A549 (cell line): Measurements from ENCODE around the gene SPG11. TPM values are rescaled to one million over a fixed set of nuclear protein-coding genes. Genes with fewer than 3 reads are reported as not detected.
A peak's percentile ranks its signal among the peaks of the same experiment; 100 is the strongest.

Experiments
- ATAC-seq, 2 experiments: fragments of 200-7000 bp in 1 of 2; fragments of >200 bp in 1 of 2; cut with Nextera tagmentation in 1 of 2; cut with Tn5 transposase in 1 of 2; 3 replicates each; pipeline versions ENCODE4 v1.8.0 to v1.9.1; 2018 to 2020; ENCODE audit warnings: mild to moderate bottlenecking in 1 of 2, moderate library complexity in 1 of 2
- CTCF ChIA-PET: fragments of 300-600 bp; sonication (Branson Sonifier 250); formaldehyde crosslinking; extraction: SDS; loops from one replicate; lab custom pipeline; 2021; ENCODE audit warnings: antibody characterized with exemption, inconsistent platforms; lab: Yijun Ruan, JAX
- POLR2A ChIA-PET: fragments of 350-600 bp; formaldehyde crosslinking; extraction: SDS; loops from one replicate; lab custom pipeline; 2021; ENCODE audit warnings: antibody characterized with exemption, inconsistent platforms; lab: Yijun Ruan, JAX
- DNase-seq, 2 experiments: peaks; one replicate each; pipeline versions ENCODE4 v3.0.0 to v3.0.0-alpha.2; 2011 to 2016; ENCODE audit warnings: low read depth in 1 of 2, low spot score in 1 of 2
- FAIRE-seq: peaks from 2 replicates; lab custom pipeline; 2011; peaks lifted over from hg19 to GRCh38; lab: Jason Lieb, UNC
- H3K27ac ChIP-seq, 2 experiments: fragments of >200 bp; sonication (Bioruptor Twin); formaldehyde crosslinking; 3 replicates each; pipeline ENCODE4 v1.5.1; 2016 to 2017
- H3K4me1 ChIP-seq: fragments of >200 bp; sonication (Bioruptor Twin); formaldehyde crosslinking; 3 replicates; pipeline ENCODE4 v1.6.1; 2016
- H3K4me2 ChIP-seq: fragments of >200 bp; sonication (Bioruptor Twin); formaldehyde crosslinking; 3 replicates; pipeline ENCODE4 v1.6.1; 2016
- H3K4me3 ChIP-seq: fragments of >200 bp; sonication (Bioruptor Twin); formaldehyde crosslinking; 3 replicates; pipeline ENCODE4 v1.5.1; 2016
- H3K9me3 ChIP-seq: fragments of >200 bp; sonication (Bioruptor Twin); formaldehyde crosslinking; 3 replicates; pipeline ENCODE4 v1.6.1; 2016
- BHLHE40 ChIP-seq: IDR thresholded peaks from 2 replicates; pipeline ENCODE4 v1.6.1; 2012; ENCODE audit warnings: low read depth, low read length, inconsistent platforms
- CHD4 ChIP-seq: fragments of 200-600 bp; sonication (generic); IDR thresholded peaks from 2 replicates; pipeline ENCODE4 v1.6.1; 2016; ENCODE audit warnings: antibody characterized with exemption, mild to moderate bottlenecking, borderline replicate concordance
- ESRRA ChIP-seq: fragments of 150-350 bp; IDR thresholded peaks from 2 replicates; pipeline ENCODE4 v1.6.1; 2014; ENCODE audit warnings: mild to moderate bottlenecking, low read length, borderline replicate concordance
- HEYL ChIP-seq: fragments of 250-450 bp; sonication (Bioruptor Pico); IDR thresholded peaks from 2 replicates; pipeline ENCODE4 v1.8.0; 2021; ENCODE audit warnings: mild to moderate bottlenecking, moderate library complexity
- JUN ChIP-seq, 2 experiments: fragments of >200 bp; sonication (Bioruptor Twin); formaldehyde crosslinking; IDR thresholded peaks; 2 replicates in 1 of 2; 3 replicates in 1 of 2; pipeline ENCODE4 v1.6.1; 2016 to 2017
- MYC ChIP-seq: IDR thresholded peaks from 2 replicates; pipeline ENCODE4 v1.6.1; 2012; ENCODE audit warnings: mild to moderate bottlenecking, inconsistent platforms, low read length, improper control_type of control experiment, borderline replicate concordance
- PHF8 ChIP-seq: fragments of 200-600 bp; sonication (generic); IDR thresholded peaks from 2 replicates; pipeline ENCODE4 v1.6.1; 2016; ENCODE audit warnings: low read depth, mild to moderate bottlenecking, antibody characterized with exemption, moderate library complexity, borderline replicate concordance
- POLR2A ChIP-seq: IDR thresholded peaks from 2 replicates; pipeline ENCODE4 v1.6.1; 2012; ENCODE audit warnings: mild to moderate bottlenecking, low read length
- RAD21 ChIP-seq, 2 experiments: fragments of >200 bp in 1 of 2; sonication (Bioruptor Twin) in 1 of 2; formaldehyde crosslinking in 1 of 2; IDR thresholded peaks in 1 of 2; conservative IDR thresholded peaks in 1 of 2; 2 replicates in 1 of 2; 3 replicates in 1 of 2; pipeline ENCODE4 v1.6.1; 2012 to 2018; ENCODE audit warnings: inconsistent platforms in 1 of 2
- RFX5 ChIP-seq: fragments of 450-650 bp; IDR thresholded peaks from 2 replicates; pipeline ENCODE4 v1.7.1; 2014; ENCODE audit warnings: antibody characterized with exemption, mild to moderate bottlenecking, moderate library complexity
- ZC3H11A ChIP-seq: fragments of 450-650 bp; IDR thresholded peaks from 2 replicates; pipeline ENCODE4 v1.6.1; 2014; ENCODE audit warnings: antibody characterized with exemption, mild to moderate bottlenecking
- ZSCAN20 ChIP-seq: fragments of 250-450 bp; sonication (Bioruptor Pico); IDR thresholded peaks from 2 replicates; pipeline ENCODE4 v1.8.0; 2022; ENCODE audit warnings: mild to moderate bottlenecking, moderate library complexity
- WGBS: methylation state at CpG from one replicate; pipeline ENCODE4 v1.1.6; 2017; ENCODE audit errors: missing lambda C conversion rate; 5-methylcytosine and 5-hydroxymethylcytosine counted together
- polyA plus RNA-seq, 4 experiments: library from polyadenylated mRNA; depleted of rRNA in 3 of 4; stranded (reverse); fragments of >200 nt; fragmentation: RNase III in 1 of 4; extraction: RNeasy Plus Mini Kit Qiagen cat#74134 plus additional on column Dnase treatment in 1 of 4; gene quantifications; 2 replicates in 3 of 4; 3 replicates in 1 of 4; pipeline ENCODE4 v1.2.3, GENCODE V29; 2011 to 2017
- TF ChIP-seq, protein P1 (sequence below): fragments of >200 bp; sonication (Bioruptor Twin); formaldehyde crosslinking; IDR thresholded peaks from 3 replicates; pipeline ENCODE4 v1.5.1; 2016
- TF ChIP-seq, protein P2 (sequence below): fragments of >200 bp; sonication (Bioruptor Twin); formaldehyde crosslinking; IDR thresholded peaks from 2 replicates; pipeline ENCODE4 v1.6.1; 2016
- TF ChIP-seq, protein P3 (sequence below): IDR thresholded peaks from 2 replicates; pipeline ENCODE4 v1.6.1; 2012
- TF ChIP-seq, protein P4 (sequence below): IDR thresholded peaks from 2 replicates; pipeline ENCODE4 v1.6.1; 2012; ENCODE audit warnings: low read depth, borderline replicate concordance
- TF ChIP-seq, protein P5 (sequence below): fragments of >200 bp; sonication (Bioruptor Twin); formaldehyde crosslinking; IDR thresholded peaks from 3 replicates; pipeline ENCODE4 v1.6.1; 2016
- TF ChIP-seq, protein P6 (sequence below): fragments of 200-600 bp; sonication (generic); IDR thresholded peaks from 2 replicates; pipeline ENCODE4 v1.6.1; 2016; ENCODE audit warnings: antibody characterized with exemption, mild to moderate bottlenecking, moderate library complexity
- TF ChIP-seq, protein P7 (sequence below): fragments of 250-450 bp; sonication (Bioruptor Pico); IDR thresholded peaks from 2 replicates; pipeline ENCODE4 v1.5.0; 2021; ENCODE audit warnings: mild to moderate bottlenecking, moderate library complexity, borderline replicate concordance

SPG11 gene
- polyA plus RNA-seq, 2 of the 4 experiments (the other 2 are of a cell fraction), result 7.6 to 26.9 TPM

DNA sequence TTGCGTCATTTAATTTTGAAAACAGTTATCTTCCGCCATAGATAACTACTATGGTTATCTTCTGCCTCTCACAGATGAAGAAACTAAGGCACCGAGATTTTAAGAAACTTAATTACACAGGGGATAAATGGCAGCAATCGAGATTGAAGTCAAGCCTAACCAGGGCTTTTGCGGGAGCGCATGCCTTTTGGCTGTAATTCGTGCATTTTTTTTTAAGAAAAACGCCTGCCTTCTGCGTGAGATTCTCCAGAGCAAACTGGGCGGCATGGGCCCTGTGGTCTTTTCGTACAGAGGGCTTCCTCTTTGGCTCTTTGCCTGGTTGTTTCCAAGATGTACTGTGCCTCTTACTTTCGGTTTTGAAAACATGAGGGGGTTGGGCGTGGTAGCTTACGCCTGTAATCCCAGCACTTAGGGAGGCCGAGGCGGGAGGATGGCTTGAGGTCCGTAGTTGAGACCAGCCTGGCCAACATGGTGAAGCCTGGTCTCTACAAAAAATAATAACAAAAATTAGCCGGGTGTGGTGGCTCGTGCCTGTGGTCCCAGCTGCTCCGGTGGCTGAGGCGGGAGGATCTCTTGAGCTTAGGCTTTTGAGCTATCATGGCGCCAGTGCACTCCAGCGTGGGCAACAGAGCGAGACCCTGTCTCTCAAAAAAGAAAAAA is 49.0 kb upstream of the SPG11 start (continued):
- TF ChIP-seq, protein P1, sequence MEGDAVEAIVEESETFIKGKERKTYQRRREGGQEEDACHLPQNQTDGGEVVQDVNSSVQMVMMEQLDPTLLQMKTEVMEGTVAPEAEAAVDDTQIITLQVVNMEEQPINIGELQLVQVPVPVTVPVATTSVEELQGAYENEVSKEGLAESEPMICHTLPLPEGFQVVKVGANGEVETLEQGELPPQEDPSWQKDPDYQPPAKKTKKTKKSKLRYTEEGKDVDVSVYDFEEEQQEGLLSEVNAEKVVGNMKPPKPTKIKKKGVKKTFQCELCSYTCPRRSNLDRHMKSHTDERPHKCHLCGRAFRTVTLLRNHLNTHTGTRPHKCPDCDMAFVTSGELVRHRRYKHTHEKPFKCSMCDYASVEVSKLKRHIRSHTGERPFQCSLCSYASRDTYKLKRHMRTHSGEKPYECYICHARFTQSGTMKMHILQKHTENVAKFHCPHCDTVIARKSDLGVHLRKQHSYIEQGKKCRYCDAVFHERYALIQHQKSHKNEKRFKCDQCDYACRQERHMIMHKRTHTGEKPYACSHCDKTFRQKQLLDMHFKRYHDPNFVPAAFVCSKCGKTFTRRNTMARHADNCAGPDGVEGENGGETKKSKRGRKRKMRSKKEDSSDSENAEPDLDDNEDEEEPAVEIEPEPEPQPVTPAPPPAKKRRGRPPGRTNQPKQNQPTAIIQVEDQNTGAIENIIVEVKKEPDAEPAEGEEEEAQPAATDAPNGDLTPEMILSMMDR, result no peak
- TF ChIP-seq, protein P2, sequence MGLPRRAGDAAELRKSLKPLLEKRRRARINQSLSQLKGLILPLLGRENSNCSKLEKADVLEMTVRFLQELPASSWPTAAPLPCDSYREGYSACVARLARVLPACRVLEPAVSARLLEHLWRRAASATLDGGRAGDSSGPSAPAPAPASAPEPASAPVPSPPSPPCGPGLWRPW, result no peak
- TF ChIP-seq ZSCAN20 (CRISPR knock-in tag), result no peak

DNA sequence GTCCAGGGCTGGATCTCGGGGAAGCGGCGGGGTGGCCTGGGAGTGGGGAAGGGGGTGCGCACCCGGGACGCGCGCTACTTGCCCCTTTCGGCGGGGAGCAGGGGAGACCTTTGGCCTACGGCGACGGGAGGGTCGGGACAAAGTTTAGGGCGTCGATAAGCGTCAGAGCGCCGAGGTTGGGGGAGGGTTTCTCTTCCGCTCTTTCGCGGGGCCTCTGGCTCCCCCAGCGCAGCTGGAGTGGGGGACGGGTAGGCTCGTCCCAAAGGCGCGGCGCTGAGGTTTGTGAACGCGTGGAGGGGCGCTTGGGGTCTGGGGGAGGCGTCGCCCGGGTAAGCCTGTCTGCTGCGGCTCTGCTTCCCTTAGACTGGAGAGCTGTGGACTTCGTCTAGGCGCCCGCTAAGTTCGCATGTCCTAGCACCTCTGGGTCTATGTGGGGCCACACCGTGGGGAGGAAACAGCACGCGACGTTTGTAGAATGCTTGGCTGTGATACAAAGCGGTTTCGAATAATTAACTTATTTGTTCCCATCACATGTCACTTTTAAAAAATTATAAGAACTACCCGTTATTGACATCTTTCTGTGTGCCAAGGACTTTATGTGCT is 48.4 kb upstream of the SPG11 start:
- FAIRE-seq, result no peak
- POLR2A ChIA-PET, result interaction anchor here (0.8 to 4.9 kb wide), 5 partner anchors 16 to 126 kb away, joined by 3 to 81 read pairs (median 4); partner anchors contain the start of gene SPG11
- Histone ChIP-seq H3K9me3 (no peaks in the 10 kb centered on the region), H3K4me3 (peak overlapping the region; percentile 86), H3K27ac (peak overlapping the region; percentile 77 to 91), H3K4me2 (peak overlapping the region; percentile 75)
- peak in 1 of 2 experiments; percentile 31 for DNase-seq
- TF ChIP-seq, protein P3, sequence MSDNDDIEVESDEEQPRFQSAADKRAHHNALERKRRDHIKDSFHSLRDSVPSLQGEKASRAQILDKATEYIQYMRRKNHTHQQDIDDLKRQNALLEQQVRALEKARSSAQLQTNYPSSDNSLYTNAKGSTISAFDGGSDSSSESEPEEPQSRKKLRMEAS, result peak; percentile 42
- TF ChIP-seq ESRRA, result no peak
- TF ChIP-seq CHD4, result no peak
- no peak for TF ChIP-seq RAD21 (conservative IDR thresholded peaks at IDR 0.05 in 1 of 2, IDR thresholded peaks at IDR 0.05 in 1 of 2)
- no peak for TF ChIP-seq POLR2A
- TF ChIP-seq, protein P4, sequence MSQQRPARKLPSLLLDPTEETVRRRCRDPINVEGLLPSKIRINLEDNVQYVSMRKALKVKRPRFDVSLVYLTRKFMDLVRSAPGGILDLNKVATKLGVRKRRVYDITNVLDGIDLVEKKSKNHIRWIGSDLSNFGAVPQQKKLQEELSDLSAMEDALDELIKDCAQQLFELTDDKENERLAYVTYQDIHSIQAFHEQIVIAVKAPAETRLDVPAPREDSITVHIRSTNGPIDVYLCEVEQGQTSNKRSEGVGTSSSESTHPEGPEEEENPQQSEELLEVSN, result peak; percentile 57
- TF ChIP-seq, all 56 proteins: peak for 2
- CTCF ChIA-PET, result interaction anchor here (0.9 to 5.2 kb wide), 9 partner anchors 11 to 124 kb away, joined by 3 to 44 read pairs (median 6); partner anchors contain the start of genes SPG11 and TRIM69
- H3K4me1 ChIP-seq, result peaks cover 5% of the 10 kb centered on the region; the same call in 2 of the 3 replicates
- ATAC-seq, result peak; percentile 67 to 73
- under 1% methylated on average over 13 of the region's 46 CpGs for WGBS

DNA sequence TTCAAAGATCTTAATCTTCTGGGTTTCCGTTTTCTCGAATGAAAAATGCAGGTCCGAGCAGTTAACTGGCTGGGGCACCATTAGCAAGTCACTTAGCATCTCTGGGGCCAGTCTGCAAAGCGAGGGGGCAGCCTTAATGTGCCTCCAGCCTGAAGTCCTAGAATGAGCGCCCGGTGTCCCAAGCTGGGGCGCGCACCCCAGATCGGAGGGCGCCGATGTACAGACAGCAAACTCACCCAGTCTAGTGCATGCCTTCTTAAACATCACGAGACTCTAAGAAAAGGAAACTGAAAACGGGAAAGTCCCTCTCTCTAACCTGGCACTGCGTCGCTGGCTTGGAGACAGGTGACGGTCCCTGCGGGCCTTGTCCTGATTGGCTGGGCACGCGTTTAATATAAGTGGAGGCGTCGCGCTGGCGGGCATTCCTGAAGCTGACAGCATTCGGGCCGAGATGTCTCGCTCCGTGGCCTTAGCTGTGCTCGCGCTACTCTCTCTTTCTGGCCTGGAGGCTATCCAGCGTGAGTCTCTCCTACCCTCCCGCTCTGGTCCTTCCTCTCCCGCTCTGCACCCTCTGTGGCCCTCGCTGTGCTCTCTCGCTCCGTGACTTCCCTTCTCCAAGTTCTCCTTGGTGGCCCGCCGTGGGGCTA is 47.8 kb upstream of the SPG11 start, which contains the start of the genes B2M and PATL2:
TSS of gene B2M (plus strand) at position 422 of the 647 bp plus-strand sequence. CDS start at position 452, 30 bp downstream.
TSS of gene PATL2 (minus strand) at position 228 of the 647 bp plus-strand sequence. CDS start 34,833 bp downstream, outside the sequence.
- DNase-seq (peak; percentile 71 to 92), ATAC-seq (peak; percentile 93 to 96), FAIRE-seq (no peak)
- H3K4me3 ChIP-seq, result peak within 1 kb of the TSS; percentile 86
- ChIA-PET POLR2A (interaction anchor here (0.6 to 4.9 kb wide), 6 partner anchors 17 to 125 kb away, joined by 3 to 81 read pairs (median 4); partner anchors contain the start of gene SPG11), CTCF (interaction anchor here (0.7 to 5.2 kb wide), 12 partner anchors 9 to 123 kb away, joined by 3 to 44 read pairs (median 4); partner anchors contain the start of genes SPG11 and TRIM69)
- peak within 1 kb of the TSS; percentile 75 for H3K4me2 ChIP-seq
- TF ChIP-seq POLR2A (peak; percentile 99), MYC (no peak), PHF8 (peak; percentile 61; the same call in 1 of the 2 replicates), RFX5 (peak; percentile 100), BHLHE40 (0 out of 2 replicates have a peak, but pooled peaks have one; percentile 4), ZC3H11A (no peak), HEYL (CRISPR knock-in tag) (no peak), JUN (IDR thresholded peaks at IDR 0.05) (0 out of 5 replicates have a peak, but pooled peaks have one; percentile 25 to 52)
- TF ChIP-seq, protein P5, sequence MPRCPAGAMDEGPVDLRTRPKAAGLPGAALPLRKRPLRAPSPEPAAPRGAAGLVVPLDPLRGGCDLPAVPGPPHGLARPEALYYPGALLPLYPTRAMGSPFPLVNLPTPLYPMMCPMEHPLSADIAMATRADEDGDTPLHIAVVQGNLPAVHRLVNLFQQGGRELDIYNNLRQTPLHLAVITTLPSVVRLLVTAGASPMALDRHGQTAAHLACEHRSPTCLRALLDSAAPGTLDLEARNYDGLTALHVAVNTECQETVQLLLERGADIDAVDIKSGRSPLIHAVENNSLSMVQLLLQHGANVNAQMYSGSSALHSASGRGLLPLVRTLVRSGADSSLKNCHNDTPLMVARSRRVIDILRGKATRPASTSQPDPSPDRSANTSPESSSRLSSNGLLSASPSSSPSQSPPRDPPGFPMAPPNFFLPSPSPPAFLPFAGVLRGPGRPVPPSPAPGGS, result peak; percentile 88; the same call in 2 of the 3 replicates
- TF ChIP-seq, protein P6, sequence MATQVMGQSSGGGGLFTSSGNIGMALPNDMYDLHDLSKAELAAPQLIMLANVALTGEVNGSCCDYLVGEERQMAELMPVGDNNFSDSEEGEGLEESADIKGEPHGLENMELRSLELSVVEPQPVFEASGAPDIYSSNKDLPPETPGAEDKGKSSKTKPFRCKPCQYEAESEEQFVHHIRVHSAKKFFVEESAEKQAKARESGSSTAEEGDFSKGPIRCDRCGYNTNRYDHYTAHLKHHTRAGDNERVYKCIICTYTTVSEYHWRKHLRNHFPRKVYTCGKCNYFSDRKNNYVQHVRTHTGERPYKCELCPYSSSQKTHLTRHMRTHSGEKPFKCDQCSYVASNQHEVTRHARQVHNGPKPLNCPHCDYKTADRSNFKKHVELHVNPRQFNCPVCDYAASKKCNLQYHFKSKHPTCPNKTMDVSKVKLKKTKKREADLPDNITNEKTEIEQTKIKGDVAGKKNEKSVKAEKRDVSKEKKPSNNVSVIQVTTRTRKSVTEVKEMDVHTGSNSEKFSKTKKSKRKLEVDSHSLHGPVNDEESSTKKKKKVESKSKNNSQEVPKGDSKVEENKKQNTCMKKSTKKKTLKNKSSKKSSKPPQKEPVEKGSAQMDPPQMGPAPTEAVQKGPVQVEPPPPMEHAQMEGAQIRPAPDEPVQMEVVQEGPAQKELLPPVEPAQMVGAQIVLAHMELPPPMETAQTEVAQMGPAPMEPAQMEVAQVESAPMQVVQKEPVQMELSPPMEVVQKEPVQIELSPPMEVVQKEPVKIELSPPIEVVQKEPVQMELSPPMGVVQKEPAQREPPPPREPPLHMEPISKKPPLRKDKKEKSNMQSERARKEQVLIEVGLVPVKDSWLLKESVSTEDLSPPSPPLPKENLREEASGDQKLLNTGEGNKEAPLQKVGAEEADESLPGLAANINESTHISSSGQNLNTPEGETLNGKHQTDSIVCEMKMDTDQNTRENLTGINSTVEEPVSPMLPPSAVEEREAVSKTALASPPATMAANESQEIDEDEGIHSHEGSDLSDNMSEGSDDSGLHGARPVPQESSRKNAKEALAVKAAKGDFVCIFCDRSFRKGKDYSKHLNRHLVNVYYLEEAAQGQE, result peak; percentile 35; the same call in 1 of the 2 replicates
- TF ChIP-seq, protein P7, sequence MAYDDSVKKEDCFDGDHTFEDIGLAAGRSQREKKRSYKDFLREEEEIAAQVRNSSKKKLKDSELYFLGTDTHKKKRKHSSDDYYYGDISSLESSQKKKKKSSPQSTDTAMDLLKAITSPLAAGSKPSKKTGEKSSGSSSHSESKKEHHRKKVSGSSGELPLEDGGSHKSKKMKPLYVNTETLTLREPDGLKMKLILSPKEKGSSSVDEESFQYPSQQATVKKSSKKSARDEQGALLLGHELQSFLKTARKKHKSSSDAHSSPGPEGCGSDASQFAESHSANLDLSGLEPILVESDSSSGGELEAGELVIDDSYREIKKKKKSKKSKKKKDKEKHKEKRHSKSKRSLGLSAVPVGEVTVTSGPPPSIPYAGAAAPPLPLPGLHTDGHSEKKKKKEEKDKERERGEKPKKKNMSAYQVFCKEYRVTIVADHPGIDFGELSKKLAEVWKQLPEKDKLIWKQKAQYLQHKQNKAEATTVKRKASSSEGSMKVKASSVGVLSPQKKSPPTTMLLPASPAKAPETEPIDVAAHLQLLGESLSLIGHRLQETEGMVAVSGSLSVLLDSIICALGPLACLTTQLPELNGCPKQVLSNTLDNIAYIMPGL (CRISPR knock-in tag), result no peak
- H3K9me3 ChIP-seq, result no peaks in the 10 kb centered on the region
- peaks cover 5% of the 10 kb centered on the region; the same call in 2 of the 3 replicates for H3K4me1 ChIP-seq
- H3K27ac ChIP-seq, result peak within 1 kb of the TSS; percentile 77 to 91
- 4% methylated on average over 36 of the region's 37 CpGs for WGBS
